ENCODE results near the gene DYSF.

Gene DYSF

DNA sequence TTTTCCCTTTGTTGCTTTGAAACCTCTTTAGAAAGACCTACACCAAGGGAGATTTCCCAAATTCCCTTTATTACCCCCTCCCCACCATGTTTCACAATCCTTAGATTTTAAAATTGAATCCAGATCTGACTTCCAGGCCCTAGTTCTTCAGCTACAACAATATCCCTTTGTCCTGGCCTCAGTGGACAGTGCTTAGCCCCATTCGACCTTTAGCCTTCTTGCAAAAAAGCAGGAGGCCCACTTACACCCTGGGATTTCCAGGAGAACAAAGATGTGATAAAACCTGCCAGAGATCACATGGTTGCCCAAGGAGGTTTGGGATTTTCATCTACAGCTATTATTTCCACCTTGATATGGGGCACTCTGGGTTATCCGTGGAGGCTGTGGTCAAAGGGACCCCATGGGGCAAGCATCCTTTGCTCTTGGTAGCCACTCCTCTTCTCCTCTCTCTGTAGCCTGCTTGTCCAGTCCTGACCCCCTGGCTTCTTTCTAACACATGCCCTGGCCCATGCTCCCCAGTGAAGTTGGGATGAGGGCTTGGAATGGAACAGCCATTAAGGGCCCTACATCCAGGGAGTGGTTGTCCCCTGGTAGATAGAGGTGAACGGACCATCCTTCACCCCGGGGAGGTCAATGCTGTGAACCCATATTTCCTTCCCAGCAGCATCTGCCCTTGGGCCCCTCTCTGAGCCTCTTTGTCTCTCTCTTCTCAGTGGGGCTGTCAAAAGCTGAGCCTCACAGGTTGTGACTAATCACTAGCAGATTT, 267.4 kb downstream of the DYSF start:
- no peaks in the 10 kb centered on the region for H4K20me1 ChIP-seq (ENCODE audit: insufficient read depth)
- no peak overlapping the region for H3K9ac ChIP-seq
- no peaks in the 10 kb centered on the region for H3K4me1 ChIP-seq (ENCODE audit: low read depth, poor library complexity, severe bottlenecking)
- no peaks in the 10 kb centered on the region for H3K27me3 ChIP-seq (ENCODE audit: insufficient read depth, low read depth)
- no peak overlapping the region for H2AFZ ChIP-seq (ENCODE audit: low read depth)
- no peak overlapping the region for H3K27ac ChIP-seq
- TF ChIP-seq CTCF (conservative IDR thresholded peaks at IDR 0.05; ENCODE audit: low read depth, low read length), result no peak
- no peaks in the 10 kb centered on the region for H3K79me2 ChIP-seq (ENCODE audit: insufficient read depth, low read depth)
- no peaks in the 10 kb centered on the region for H3K36me3 ChIP-seq (ENCODE audit: insufficient read depth)
- no peak overlapping the region for H3K4me2 ChIP-seq
- no peak overlapping the region for H3K4me3 ChIP-seq (IDR thresholded peaks at IDR 0.05; ENCODE audit: insufficient read depth, low read depth, low read length)

DNA sequence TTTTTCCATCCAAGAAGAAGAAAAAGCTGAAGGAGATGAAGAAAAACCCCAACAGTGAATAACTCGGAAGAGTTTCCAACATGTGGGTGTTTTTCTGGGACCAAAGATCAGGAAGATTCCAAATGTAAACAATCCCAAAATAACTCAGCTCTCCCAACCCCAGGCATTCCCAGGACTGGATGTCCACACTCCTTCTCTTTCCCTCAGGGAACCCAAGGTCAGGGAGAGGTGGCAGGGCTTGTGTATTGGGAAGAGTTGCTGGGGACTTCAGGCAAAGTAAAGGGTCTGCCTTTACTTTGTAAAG, 268.0 kb downstream of the DYSF start:
- no peaks in the 10 kb centered on the region for H3K36me3 ChIP-seq (ENCODE audit: insufficient read depth)
- no peaks in the 10 kb centered on the region for H3K27me3 ChIP-seq (ENCODE audit: insufficient read depth, low read depth)
- no peak overlapping the region for H3K9ac ChIP-seq
- no peaks in the 10 kb centered on the region for H4K20me1 ChIP-seq (ENCODE audit: insufficient read depth)
- H3K4me2 ChIP-seq, result no peak overlapping the region
- H3K4me3 ChIP-seq (IDR thresholded peaks at IDR 0.05; ENCODE audit: insufficient read depth, low read depth, low read length), result no peak overlapping the region
- no peak overlapping the region for H3K27ac ChIP-seq
- no peak overlapping the region for H2AFZ ChIP-seq (ENCODE audit: low read depth)
- H3K4me1 ChIP-seq (ENCODE audit: low read depth, poor library complexity, severe bottlenecking), result no peaks in the 10 kb centered on the region
- no peak for TF ChIP-seq CTCF (conservative IDR thresholded peaks at IDR 0.05; ENCODE audit: low read depth, low read length)
- H3K79me2 ChIP-seq (ENCODE audit: insufficient read depth, low read depth), result no peaks in the 10 kb centered on the region

DNA sequence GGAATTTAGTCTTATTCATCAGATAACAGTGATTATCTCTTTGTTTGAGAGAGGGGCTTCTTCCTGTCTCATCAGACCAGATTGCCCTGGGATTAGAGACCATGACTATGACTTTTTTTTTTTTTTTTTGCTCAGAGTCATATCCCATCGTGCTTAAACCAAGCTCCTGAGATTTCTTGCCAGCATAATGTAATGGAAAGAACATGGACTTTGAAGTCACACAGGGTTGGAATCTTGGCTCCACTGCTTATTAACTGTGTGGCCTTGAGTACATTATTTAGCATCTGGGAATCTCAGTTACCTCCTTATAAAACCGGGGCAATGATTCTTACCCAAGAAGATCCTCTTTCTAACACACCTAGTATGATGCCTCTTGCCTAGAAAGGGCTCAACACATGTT, 268.3 kb downstream of the DYSF start:
- Histone ChIP-seq H3K36me3 (ENCODE audit: insufficient read depth) (no peaks in the 10 kb centered on the region), H3K79me2 (ENCODE audit: insufficient read depth, low read depth) (no peaks in the 10 kb centered on the region), H3K27ac (no peak overlapping the region), H3K4me1 (ENCODE audit: low read depth, poor library complexity, severe bottlenecking) (no peaks in the 10 kb centered on the region), H2AFZ (ENCODE audit: low read depth) (no peak overlapping the region), H3K4me2 (no peak overlapping the region), H3K4me3 (IDR thresholded peaks at IDR 0.05; ENCODE audit: insufficient read depth, low read depth, low read length) (no peak overlapping the region), H4K20me1 (ENCODE audit: insufficient read depth) (no peaks in the 10 kb centered on the region), H3K9ac (no peak overlapping the region), H3K27me3 (ENCODE audit: insufficient read depth, low read depth) (no peaks in the 10 kb centered on the region)
- no peak for TF ChIP-seq CTCF (conservative IDR thresholded peaks at IDR 0.05; ENCODE audit: low read depth, low read length)

GRCh38 chr2:71722286-71722685, 268.9 kb downstream of the DYSF start:
- no peaks in the 10 kb centered on the region for H3K27me3 ChIP-seq (ENCODE audit: insufficient read depth, low read depth)
- H4K20me1 ChIP-seq (ENCODE audit: insufficient read depth), result no peaks in the 10 kb centered on the region
- H3K4me2 ChIP-seq, result no peak overlapping the region
- H3K27ac ChIP-seq, result no peak overlapping the region
- no peaks in the 10 kb centered on the region for H3K4me1 ChIP-seq (ENCODE audit: low read depth, poor library complexity, severe bottlenecking)
- H3K36me3 ChIP-seq (ENCODE audit: insufficient read depth), result no peaks in the 10 kb centered on the region
- no peaks in the 10 kb centered on the region for H3K79me2 ChIP-seq (ENCODE audit: insufficient read depth, low read depth)
- no peak overlapping the region for H3K4me3 ChIP-seq (IDR thresholded peaks at IDR 0.05; ENCODE audit: insufficient read depth, low read depth, low read length)
- H2AFZ ChIP-seq (ENCODE audit: low read depth), result no peak overlapping the region
- no peak overlapping the region for H3K9ac ChIP-seq
- no peak for TF ChIP-seq CTCF (conservative IDR thresholded peaks at IDR 0.05; ENCODE audit: low read depth, low read length)
